Measurements from ENCODE around the gene FAM200B.
"Not testable (repeated sequence)": the region's sequence is repeated elsewhere in the genome, so short reads cannot be mapped to it uniquely, and the experiment has no call there.

The FAM200B gene

DNA sequence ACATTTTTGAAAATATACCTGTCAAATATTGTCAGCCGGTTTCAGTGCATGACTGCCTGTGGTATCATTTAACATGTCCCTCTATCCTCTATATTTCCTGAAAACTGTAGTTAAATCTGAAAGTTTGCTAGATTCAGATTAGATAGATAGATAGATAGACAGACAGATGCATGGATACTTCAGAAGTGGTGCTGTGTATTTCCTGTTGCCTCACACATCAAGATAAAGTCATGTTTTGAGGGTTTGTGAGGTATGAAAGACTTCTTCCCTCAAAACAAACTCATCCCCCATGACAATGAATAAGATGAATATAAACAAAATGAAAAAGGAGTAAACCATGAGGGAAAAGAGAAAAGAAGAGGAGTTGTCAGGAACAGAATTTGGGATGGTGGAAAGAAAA is 15.2 kb downstream of the FAM200B start:
- no peak for DNase-seq

DNA sequence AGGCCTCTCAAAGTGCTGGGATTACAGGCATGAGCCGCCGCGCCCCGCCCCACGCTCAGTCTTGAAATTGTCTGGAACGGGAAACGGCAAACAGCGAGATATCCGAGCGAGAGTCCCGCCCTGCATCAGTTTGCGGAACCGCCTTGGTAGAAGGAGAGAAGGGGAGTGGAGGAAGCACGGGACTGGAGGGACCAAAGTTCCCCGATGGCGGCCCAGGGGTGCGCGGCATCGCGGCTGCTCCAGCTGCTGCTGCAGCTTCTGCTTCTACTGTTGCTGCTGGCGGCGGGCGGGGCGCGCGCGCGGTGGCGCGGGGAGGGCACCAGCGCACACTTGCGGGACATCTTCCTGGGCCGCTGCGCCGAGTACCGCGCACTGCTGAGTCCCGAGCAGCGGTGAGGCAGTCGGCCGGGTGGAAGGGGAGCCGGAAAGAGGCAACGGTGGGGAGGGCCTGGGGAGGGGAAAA is 21.3 kb downstream of the FAM200B start, which contains the start of gene BST1:
TSS of gene BST1 (plus strand) at position 125 of the 463 bp plus-strand sequence. CDS start at position 205, 80 bp downstream.
- DNase-seq: peak; percentile 75

DNA sequence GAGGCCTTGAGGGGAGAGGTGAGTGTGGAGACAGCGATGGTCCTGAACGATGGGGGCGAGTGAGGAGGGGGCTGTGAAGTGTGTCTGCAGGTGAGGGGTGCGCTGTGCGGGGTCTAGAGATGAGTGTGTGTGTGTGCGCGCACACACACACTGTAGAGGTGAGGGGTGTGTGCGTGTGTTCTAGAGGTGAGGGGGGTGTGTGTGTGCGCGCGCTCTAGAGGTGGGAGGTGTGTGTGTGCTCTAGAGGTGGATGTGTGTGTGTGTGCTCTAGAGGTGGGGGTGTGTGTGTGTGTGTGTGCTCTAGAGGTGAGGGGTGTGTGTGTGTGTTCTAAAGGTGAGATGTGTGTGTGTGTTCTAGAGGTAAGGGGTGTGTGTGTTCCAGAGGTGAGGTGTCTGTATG is 21.8 kb downstream of the FAM200B start:
- DNase-seq: no peak

DNA sequence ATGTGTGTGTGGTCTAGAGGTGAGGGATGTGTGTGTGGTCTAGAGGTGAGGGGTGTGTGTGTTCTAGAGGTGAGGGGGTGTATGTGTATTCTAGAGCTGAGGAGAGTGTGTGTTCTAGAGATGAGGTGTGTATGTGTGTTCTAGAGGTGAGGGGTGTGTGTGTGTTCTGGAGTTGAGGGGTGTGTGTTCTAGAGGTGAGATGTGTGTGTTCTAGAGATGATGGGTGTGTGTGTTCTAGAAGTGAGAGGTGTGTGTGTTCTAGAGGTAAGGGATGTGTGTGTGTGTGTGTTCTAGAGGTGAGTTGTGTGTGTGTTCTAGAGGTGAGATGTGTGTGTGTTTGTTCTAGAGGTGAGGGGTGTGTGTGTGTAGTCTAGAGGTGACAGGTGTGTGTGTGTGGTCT is 22.5 kb downstream of the FAM200B start:
- DNase-seq: no peak

DNA sequence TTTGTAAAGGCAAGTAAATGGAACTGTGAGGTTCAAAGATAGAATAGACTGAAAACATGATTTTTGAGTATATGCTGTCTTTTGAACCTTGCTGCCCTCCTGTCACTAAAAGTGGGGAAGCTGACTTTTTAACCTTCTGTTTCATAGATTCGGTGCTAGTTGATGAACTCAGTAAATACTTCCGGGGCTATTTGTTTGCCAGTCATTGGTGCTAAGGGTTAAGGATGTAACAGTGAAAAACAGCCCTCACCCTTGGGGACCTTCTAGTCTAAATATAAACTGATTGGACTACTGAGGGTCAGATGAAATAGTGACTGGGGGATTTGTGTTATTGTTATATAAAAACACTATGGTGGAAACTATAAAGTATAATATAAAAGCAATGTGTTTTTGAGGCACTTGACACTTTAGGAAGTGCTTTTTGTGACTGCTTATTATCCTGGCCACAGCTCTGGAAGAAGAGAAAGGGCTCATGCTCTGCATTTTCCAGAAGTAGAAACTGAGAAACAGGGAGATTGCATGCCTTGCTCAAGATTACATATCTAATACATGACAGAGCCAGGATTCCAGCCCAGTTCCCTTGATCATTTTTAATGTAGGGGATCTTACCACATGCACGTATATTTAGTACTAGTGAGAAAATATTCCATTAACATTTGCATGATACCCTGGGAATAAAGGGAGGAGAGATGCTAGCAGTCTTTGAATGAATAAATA is 25.2 kb downstream of the FAM200B start:
- no peak for DNase-seq

DNA sequence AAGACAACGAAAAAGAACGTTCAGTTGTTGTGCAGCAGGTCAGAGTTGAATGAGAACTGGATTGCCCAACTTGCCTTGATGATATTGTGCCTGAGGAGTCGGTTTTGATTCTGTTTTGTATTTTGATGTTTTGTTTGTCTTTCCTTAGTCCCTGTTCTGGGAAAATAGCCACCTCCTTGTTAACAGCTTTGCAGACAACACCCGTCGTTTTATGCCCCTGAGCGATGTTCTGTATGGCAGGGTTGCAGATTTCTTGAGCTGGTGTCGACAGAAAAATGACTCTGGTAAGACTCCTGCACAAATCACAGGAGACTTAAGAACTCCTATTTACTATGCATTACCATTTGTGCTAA is 25.7 kb downstream of the FAM200B start:
- no peak for DNase-seq

DNA sequence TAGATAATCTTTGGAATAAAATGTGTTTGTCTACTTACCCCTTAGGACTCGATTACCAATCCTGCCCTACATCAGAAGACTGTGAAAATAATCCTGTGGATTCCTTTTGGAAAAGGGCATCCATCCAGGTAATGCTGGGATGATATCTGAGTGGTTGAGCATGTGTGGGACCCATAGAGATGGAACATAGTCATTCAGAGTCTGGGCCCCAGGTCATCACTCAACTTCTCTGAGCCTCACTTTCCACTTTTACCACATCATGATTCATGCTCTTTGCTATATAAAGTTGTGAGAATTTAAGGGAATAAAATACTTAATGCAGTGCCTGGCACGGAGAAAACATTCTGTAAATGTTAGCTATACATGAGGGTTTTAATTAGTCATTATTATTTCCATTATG is 30.1 kb downstream of the FAM200B start:
- DNase-seq: no peak

DNA sequence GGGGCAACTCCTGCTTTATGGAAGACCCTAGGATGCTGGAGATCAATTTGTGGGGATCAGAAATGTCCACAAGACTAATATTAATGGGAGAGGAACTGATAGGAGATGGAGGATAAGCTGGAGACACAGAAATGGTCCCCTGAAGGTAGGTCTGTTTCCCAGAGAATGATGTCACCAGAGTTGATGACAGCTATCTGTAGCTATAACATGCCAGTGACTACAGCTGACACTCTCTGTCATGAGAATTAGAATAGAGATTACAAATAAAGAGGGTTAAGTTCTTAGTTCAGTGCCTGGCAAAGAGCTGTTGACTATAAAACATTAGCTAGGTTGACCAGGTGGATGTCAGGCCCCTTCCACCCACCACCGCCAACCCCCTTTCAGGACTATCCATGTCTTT is 30.6 kb downstream of the FAM200B start:
- no peak for DNase-seq

DNA sequence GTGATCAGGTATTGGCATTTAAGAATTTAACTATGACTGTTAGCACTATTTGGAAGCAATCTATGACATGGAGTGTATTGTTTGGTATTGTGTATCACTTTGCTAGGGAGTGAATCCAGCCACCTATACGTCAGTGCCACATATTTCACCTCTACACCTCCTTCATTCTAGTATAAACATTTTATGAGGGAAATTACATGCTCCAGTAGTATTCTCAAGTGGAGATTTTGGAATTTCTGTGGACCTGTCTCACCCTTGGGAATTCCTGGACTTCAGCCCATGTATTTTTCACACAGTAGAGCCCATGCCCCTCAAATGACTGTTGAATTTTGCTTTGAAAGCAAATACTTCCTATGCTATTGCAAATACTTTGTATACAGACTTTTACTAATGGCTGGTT is 32.5 kb downstream of the FAM200B start:
- no peak for DNase-seq

DNA sequence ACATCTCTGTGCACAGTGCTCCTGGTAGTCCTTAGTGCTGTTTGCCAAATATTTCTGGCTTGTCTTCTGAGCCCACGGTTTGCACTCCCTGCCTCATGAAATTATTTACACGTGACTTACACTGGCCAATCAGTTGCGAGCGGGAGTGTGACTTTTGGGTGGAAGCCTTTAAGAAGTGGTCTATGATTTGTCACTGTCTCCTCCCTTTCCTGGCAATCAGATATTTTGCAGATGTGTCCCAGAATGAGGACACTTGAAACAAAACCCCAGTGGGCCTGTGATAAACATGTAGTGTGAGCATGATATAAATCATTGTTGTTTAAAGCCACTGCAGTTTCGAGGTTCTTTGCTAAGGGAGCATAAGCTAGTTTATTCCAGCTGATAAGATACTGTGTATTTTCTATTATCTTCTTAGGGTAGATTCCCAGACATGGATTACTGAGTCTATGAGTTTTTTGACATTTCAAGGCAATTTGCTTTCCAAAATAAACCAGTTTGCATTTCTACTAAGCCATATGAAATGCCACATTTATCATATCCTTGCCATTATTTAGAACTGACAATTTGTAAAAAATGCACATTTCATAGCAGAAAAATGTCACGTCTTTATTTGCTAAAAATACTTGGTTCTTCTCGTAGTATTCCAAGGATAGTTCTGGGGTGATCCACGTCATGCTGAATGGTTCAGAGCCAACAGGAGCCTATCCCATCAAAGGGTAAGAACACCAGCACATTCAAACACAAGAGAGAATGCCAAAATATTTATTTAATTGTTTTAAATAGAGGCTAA is 33.2 kb downstream of the FAM200B start:
- DNase-seq: no peak

DNA sequence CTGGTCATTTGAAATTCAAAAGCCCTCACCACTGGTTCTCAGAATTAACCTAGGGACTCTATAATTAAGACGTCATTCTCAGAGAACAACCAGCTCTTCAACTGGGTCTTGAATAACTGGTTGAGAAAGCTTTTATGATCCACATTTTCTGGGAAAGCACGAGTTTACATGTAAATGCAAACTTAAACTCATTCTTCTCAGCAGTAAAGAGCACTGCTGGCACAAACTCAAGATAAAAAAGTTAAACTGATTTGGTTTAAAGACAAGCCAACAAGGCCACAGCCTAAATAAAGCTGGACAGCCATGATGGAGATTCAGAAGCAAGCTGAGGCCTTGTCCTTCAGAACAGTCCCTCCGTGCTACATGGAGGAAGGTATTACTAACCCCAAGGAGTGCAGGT is 34.5 kb downstream of the FAM200B start:
- no peak for DNase-seq

DNA sequence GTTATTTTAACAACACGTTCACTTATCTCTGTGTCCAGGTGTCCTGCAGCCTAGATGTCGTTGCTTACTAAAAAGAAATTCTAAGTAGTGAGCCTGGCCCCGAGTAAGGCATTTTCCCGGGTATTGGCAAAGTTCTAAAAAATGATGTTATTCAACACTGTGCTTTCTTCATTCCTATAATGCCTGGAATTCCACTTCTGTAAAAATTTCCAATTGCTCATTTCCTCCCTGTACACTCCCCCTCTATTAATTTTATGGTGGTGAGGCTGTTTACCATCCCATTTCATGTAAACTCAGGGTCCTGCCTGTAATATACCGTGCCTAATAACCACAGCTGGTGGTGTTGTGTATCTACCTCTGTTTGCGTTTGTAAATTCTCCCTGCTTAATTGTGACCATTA is 35.5 kb downstream of the FAM200B start:
- no peak for DNase-seq

DNA sequence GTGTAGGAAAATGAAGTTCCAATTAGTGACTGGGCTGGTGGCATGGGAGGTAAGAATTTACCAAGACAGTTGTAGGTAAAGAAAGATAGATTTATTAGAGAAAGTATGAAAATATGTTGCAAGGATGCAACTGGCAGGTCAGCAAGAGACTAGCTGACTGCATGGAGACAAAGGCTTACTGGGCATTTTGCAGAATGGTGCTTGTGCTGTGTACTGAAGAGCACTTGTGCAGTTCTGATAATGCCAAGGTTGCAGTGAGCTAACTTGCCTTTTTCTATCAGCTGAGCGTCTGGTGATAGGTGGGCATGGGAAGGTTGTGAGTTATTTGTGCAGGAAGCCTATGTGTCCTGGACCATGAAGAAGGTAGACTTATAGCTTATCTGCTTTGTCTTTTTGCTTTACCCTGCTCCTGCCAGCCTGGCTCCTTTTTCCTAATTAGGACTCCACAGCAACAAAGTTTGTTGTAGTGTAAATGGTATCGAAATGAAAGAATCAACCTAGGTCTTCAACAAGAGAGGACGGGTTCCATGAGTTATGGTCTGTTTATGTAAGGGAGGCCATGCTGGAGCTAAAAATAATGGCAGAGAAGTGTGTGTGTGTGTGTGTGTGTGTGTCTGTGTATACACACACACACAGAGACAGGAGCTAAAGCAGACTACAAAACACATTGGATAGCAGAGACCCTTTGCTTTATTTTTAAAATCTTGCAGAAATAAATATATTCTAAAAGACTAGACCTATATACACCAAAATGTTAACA is 36.2 kb downstream of the FAM200B start:
- no peak for DNase-seq

DNA sequence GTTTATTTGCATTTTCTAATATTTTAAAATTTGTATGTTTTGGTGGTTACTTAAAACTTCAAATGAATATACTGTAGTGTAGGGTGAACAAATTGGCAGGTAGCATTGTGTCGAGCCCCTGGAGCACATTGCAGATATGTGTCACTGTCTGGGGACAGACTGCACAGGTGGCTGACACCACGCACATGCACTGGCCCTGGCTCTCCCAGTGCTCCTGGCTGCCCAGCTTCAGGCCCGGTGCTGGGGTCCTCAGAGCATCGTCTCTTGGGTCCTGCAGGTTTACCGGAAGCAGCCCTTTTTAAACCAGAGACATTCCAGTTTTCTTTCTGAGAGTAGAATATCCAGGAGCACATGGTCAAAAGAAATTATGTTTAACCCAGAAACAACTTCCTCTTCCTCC is 36.8 kb downstream of the FAM200B start:
- DNase-seq: no peak

DNA sequence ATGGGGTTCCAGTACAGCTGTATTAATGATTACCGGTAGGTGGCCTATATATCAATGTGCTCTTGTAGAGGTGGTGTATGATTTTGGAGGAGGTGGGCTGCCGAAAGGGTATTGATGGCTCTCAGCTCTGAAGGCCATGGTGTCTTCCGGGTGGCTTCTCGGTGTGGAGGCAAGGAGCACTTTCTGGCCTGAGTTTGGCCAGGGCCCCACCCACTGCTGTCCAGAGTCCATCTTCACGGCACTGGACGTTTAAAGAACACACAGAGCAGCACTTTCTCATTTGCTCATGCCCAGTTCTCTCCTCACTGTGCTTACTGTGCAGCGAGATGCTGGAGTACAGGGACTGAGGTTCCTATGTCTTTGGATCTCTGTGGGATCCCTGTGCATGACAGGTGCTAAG is 37.3 kb downstream of the FAM200B start:
- no peak for DNase-seq

DNA sequence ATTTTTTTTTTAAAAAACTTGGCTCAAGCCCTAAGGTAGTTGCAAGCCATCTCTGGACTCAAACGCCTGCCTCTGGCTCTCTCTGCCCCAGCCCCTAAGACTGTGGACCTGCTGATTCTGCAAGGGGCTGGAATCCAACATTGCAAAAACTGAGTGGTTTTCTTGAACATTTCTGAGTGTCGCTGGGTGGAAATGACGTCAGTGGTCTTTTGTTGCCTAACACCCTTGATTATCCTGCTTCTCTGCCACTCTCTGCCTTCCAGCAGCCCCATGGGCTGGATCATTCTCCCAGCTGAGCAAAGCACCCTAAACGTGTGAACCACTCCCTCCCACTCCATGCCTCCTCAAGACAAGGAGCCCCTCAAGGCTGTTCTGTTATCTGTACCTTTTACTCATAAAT is 37.9 kb downstream of the FAM200B start:
- no peak for DNase-seq

DNA sequence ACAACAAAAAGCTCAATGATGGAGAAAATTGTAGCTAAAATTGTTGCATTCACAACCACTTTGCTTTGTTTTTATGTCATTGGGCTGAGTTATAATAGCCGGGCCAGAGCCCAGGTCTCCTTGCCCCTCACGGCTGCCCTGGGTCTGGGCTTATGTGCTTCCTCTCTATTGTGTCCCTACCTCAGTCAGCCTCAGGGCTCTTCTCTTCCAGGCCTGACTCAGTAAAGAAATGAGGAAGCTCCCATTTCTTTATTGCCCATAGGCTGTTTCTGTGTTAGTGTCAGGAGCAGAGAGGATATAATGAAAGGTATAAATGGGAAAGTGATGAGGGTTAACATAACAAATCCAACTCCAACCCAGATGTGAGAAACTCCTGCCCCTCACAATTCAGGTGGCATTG is 39.2 kb downstream of the FAM200B start:
- no peak for DNase-seq

DNA sequence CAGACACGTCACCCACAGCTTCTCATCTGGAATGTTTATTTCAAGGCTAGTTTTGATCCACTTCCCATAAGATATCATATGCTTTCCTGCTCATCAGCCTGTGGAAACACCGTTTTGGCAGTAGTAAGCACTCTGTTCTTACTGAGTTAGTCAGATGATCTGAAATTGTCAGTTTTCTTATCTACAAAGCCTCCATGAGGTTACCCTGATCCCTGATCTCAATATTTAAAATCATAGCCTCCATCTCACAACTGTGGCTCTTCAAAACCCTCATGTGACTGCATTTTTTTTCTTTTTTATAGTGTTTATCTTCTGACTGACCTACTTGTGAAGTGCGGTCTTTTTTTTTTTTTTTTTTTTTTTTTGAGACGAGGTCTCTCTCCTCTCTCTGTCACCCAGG is 44.0 kb downstream of the FAM200B start:
- no peak for DNase-seq

DNA sequence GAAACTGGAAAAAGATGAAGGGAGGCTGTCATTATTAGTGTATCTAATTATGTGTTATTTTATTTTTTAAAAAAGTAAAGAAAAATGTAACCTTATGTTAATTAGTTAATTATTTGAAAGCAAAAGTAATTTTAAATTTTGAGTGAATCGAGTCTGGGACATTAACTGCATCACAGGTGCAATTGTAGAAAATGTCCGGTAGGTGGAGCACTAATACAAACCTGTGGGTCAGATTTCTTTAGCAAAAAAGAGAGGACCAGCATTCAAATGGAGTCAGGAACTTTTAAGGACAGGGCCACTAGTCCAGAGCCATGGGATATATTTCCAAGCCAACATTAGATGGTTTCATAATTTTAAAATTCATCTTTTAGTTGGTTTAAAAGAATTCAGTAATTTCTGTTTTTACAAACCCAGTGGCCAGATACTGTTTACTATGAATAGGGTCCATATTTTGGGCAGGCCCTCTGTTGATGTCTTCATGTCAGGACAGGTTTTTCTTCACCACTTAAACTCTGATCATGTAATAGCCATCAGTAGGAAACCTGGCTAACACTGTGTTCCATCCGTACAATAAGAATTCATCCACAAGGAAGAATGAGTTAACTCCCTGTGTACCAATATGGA is 48.4 kb downstream of the FAM200B start:
- peak; percentile 52 for DNase-seq

DNA sequence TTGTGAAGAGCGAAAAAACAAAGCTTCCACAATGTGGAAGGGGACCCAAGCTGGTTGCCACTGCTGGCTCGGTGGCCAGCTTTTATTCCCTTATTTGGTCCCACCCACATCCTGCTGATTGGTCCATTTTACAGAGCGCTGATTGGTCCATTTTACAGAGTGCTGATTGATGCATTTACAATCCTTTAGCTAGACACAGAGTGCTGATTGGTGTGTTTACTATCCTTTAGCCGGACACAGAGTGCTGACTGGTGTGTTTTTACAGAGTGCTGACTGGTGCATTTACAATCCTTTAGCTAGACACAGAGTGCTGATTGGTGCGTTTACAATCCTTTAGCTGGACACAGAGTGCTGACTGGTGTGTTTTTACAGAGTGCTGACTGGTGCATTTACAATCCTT is 51.4 kb downstream of the FAM200B start:
- DNase-seq: not testable (repeated sequence)

DNA sequence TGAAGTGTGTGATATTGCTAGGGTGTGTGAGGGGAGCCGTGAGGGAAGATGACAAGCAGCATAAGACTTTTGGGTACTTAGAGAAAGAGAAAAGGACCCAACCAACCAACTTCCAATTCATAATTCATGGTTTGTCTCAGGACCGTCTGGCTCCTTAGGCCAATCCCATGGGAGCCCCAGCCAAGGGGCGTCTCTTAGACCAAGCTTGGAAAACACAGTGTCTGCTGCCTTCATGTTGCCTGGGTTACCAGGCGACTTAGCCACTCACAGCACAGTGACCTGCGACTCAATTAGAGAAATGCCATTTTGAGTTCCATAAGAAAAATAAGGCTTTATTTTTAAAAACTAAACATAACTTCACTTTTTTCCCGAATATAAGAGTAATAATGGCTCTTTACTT is 53.9 kb downstream of the FAM200B start:
- no peak for DNase-seq

DNA sequence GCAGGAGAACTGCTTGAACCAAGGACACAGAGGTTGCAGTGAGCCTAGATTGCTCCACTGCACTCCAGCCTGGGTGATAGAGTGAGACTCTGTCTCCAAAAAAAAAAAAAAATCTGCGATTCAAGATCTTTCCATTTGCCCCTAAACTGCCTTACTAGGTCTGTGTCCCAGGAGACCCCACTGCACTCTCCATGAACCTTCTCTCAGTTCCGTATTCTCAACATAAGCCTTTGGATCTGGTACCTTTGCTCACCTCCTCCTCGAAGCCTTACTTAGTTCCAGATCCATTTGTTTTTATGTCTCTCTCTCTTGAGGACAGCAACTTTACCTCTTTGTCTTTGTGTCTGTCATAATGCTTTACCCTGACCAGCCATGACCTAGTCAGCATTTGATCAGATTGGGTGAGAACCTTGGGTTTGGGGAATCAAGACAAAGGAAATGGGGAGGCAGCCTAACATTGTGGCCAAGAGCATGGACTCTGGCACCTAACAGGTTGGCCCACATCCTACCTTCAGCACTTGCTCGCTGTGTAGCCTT is 55.0 kb downstream of the FAM200B start:
- no peak for DNase-seq

DNA sequence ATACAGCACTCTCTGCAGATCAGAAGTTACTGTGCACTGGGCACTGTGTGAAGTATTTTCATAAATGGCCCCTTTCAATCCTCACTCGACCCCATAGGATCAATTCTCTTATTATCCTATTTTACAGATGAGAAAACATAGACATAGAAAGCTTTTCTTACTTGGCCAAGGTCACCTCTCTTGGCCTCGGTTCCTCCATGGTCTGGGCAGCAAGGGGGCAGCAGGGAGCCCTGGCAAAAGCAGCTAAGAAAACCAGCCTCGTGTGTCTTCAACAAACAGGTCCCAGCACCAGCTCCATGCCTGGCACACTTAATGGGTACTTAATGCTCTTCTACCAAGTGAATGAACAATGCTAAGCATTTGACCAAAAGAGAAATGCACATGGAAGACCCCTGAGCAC is 55.6 kb downstream of the FAM200B start:
- no peak for DNase-seq

All from retina (tissue), 1 donor.